ENCODE measurements around the gene PLXNB1. TPM values are rescaled to one million over a fixed set of nuclear protein-coding genes. Genes with fewer than 3 reads are reported as not detected.

PLXNB1 gene
- total RNA-seq, 1 donor from 2014 or later = 160 TPM

- H3K9me3 ChIP-seq = no peaks in the 10 kb centered on the region
- TF ChIP-seq CTCF (IDR thresholded peaks at IDR 0.05) = no peak
- H3K27me3 ChIP-seq = no peaks in the 10 kb centered on the region
- intact Hi-C loops (cut with DNase I) = loop anchor here (1.0 to 5.0 kb wide), 3 partner anchors 103 to 149 kb away; partner anchors contain the start of gene SHISA5
- peaks cover 22 to 25% of the 10 kb centered on the region in 2 donors for H3K4me1 ChIP-seq
- H3K36me3 ChIP-seq = peaks cover 0 to 14% of the 10 kb centered on the region in 2 donors
- no peak overlapping the region for H3K4me3 ChIP-seq
- peak overlapping the region in 1 of 2 donors; percentile 80 for H3K27ac ChIP-seq
- DNase-seq (ENCODE audit: low spot score in 2 of 2) = no peak
These were observed 30.3 kb downstream of the PLXNB1 start for GRCh38 chr3:48399387-48400172.

- intact Hi-C loops (cut with DNase I) = loop anchor here (1.0 kb wide), 1 partner anchor 125 kb away; no protein-coding TSS in a partner anchor
- H3K36me3 ChIP-seq = peaks cover 0 to 10% of the 10 kb centered on the region in 2 donors
- no peak for DNase-seq (ENCODE audit: low spot score in 2 of 2)
- no peak for TF ChIP-seq CTCF (IDR thresholded peaks at IDR 0.05)
- peaks cover 17 to 19% of the 10 kb centered on the region in 2 donors for H3K4me1 ChIP-seq
- H3K27ac ChIP-seq = no peak overlapping the region
- no peaks in the 10 kb centered on the region for H3K27me3 ChIP-seq
- no peaks in the 10 kb centered on the region for H3K9me3 ChIP-seq
- no peak overlapping the region for H3K4me3 ChIP-seq
These were observed 31.0 kb downstream of the PLXNB1 start for GRCh38 chr3:48398701-48399386.

- Histone ChIP-seq H3K4me3 (no peak overlapping the region), H3K9me3 (no peaks in the 10 kb centered on the region), H3K27me3 (no peaks in the 10 kb centered on the region), H3K36me3 (peaks cover 0 to 2% of the 10 kb centered on the region in 2 donors), H3K4me1 (peaks cover 14 to 15% of the 10 kb centered on the region in 2 donors), H3K27ac (no peak overlapping the region)
- no peak for DNase-seq (ENCODE audit: low spot score in 2 of 2)
- intact Hi-C loops (cut with DNase I) = no loop called here
- TF ChIP-seq CTCF (IDR thresholded peaks at IDR 0.05) = no peak
These were observed 31.9 kb downstream of the PLXNB1 start for GRCh38 chr3:48397767-48398681.

- H3K4me1 ChIP-seq = no peaks in the 10 kb centered on the region
- H3K27ac ChIP-seq = no peak overlapping the region
- no peaks in the 10 kb centered on the region for H3K36me3 ChIP-seq
- no peak for DNase-seq (ENCODE audit: low spot score in 2 of 2)
- no peak for TF ChIP-seq CTCF (IDR thresholded peaks at IDR 0.05)
- H3K4me3 ChIP-seq = no peak overlapping the region
- no peaks in the 10 kb centered on the region for H3K27me3 ChIP-seq
- H3K9me3 ChIP-seq = no peaks in the 10 kb centered on the region
- intact Hi-C loops (cut with DNase I) = no loop called here
These were observed 34.2 kb downstream of the PLXNB1 start for GRCh38 chr3:48395714-48396113.

GRCh38 chr3:48394391-48394790, 35.5 kb downstream of the PLXNB1 start:
- Histone ChIP-seq H3K9me3 (no peaks in the 10 kb centered on the region), H3K4me1 (no peaks in the 10 kb centered on the region), H3K27ac (no peak overlapping the region), H3K4me3 (no peak overlapping the region), H3K36me3 (no peaks in the 10 kb centered on the region), H3K27me3 (no peaks in the 10 kb centered on the region)
- no peak for DNase-seq (ENCODE audit: low spot score in 2 of 2)
- intact Hi-C loops (cut with DNase I) = no loop called here
- TF ChIP-seq CTCF (IDR thresholded peaks at IDR 0.05) = no peak

Measured in ascending aorta (tissue), 2 donors.